NB4 (cell line): ENCODE results near the gene CHCHD2.
A peak's percentile ranks its signal among the peaks of the same experiment; 100 is the strongest.

Experiments used
- MYC ChIP-seq: IDR thresholded peaks from 2 replicates; pipeline ENCODE4 v1.6.1; 2011; ENCODE audit warnings: low read depth, low read length
- POLR2A ChIP-seq: IDR thresholded peaks from 2 replicates; pipeline ENCODE4 v1.6.1; 2011; ENCODE audit warnings: mild to moderate bottlenecking; ENCODE audit not compliant: insufficient read length; ENCODE audit errors: extremely low read depth
- TF ChIP-seq, protein P1 (sequence below): IDR thresholded peaks from one replicate; pipeline ENCODE4 v1.5.1; 2012; ENCODE audit warnings: low read depth, low read length
- TF ChIP-seq, protein P2 (sequence below): IDR thresholded peaks from 2 replicates; pipeline ENCODE4 v1.6.1; 2011; ENCODE audit warnings: low read depth, low read length

DNA sequence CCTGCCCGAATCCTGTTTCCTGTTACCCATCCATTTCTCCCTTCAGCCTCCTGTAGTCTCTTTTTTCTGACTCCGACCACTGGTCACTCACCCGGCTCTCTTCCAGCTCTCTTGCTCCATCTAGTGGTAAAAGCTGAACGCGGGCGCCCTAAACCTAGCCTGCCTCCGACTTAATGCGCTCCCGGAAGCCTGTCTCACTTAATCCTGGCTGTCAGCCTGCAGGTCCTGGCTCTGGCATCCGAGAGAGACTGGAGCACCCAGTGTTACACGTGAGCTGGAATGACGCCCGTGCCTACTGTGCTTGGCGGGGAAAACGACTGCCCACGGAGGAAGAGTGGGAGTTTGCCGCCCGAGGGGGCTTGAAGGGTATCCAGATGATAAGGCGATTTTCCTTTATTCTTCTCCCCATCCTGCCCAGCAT is 31.9 kb downstream of the CHCHD2 start:
- TF ChIP-seq, protein P1, sequence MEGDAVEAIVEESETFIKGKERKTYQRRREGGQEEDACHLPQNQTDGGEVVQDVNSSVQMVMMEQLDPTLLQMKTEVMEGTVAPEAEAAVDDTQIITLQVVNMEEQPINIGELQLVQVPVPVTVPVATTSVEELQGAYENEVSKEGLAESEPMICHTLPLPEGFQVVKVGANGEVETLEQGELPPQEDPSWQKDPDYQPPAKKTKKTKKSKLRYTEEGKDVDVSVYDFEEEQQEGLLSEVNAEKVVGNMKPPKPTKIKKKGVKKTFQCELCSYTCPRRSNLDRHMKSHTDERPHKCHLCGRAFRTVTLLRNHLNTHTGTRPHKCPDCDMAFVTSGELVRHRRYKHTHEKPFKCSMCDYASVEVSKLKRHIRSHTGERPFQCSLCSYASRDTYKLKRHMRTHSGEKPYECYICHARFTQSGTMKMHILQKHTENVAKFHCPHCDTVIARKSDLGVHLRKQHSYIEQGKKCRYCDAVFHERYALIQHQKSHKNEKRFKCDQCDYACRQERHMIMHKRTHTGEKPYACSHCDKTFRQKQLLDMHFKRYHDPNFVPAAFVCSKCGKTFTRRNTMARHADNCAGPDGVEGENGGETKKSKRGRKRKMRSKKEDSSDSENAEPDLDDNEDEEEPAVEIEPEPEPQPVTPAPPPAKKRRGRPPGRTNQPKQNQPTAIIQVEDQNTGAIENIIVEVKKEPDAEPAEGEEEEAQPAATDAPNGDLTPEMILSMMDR, result peak; percentile 89
- TF ChIP-seq, protein P2, sequence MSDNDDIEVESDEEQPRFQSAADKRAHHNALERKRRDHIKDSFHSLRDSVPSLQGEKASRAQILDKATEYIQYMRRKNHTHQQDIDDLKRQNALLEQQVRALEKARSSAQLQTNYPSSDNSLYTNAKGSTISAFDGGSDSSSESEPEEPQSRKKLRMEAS, result no peak
- no peak for TF ChIP-seq POLR2A
- TF ChIP-seq MYC, result no peak
